ENCODE measurements around the gene RSKR. TPM values are rescaled to one million over a fixed set of nuclear protein-coding genes. Genes with fewer than 3 reads are reported as not detected.
A peak's percentile ranks its signal among the peaks of the same experiment; 100 is the strongest.
"Not testable (repeated sequence)": the region's sequence is repeated elsewhere in the genome, so short reads cannot be mapped to it uniquely, and the experiment has no call there.

RSKR gene
- total and polyA plus RNA-seq, 4 donors, result 3.9 to 14.3 (median 8.8) TPM

DNA sequence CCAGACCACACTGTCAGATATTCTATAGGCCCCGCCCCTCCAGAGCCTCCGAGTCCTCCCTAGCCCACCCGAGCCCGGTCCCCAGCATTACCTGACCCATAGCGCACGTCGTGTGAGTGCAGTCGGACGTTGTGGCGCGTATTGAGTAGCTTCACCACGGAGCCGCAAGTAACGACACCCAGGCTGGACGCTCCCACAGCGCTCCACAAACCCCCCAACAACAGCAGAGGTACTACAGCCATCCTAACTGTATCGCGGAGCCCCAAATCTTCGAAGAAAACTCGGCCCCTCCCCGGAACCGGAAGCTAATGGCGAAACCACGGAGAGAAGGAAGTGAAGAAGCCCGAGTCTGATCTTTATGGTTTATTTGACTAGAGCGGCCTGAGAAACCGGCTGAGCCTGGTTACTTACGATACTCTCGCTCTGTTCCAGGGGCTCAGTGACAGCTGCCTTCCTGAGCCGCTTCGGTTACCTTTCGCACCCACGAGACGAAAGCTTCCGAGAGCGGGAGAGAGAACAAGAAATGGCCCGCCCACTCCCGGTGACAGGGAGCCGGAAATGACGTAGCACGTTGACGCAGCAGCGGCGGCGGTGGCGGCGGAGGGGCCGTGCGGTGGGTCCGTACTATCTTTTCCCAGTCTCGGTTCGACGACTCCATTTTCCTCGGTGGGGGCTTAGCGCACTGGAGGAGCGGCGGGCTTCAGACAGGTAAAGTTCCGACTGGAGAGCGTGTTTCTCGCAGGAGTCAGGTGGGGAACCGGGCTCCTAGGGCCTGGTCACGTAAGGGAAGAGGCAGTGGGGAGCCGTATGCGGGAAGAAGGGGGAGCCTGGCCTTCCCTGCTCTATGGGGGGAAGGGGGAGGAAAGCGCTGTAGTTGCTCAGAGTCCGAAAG lies 47.9 kb upstream of the RSKR start, which contains the start of the genes SDF2 and SUPT6H:
Gene SDF2, minus strand, starts transcription at position 272 of the 892 bp plus-strand sequence. Its CDS starts 30 bp downstream, at position 242.
Gene SUPT6H, plus strand, starts transcription at position 571 of the 892 bp plus-strand sequence. CDS start 11,197 bp downstream, outside the sequence.
- Histone ChIP-seq H3K9ac (ENCODE audit: insufficient read depth in 1 of 2, low read length in 2 of 2) (peak within 1 kb of the TSS; percentile 95 to 97), H3K36me3 (ENCODE audit: control insufficient read depth in 4 of 4, insufficient read depth in 4 of 4, low read length in 4 of 4) (peaks cover 0 to 21% (median 11%) of the 10 kb centered on the region in 4 donors), H3K27ac (ENCODE audit: low read depth in 1 of 2, low read length in 1 of 2) (peak within 1 kb of the TSS; percentile 96 to 98), H3K4me3 (peak within 1 kb of the TSS; percentile 84), H3K27me3 (ENCODE audit: control insufficient read depth in 3 of 3, insufficient read depth in 3 of 3, low read length in 2 of 3) (no peaks in the 10 kb centered on the region), H3K4me1 (ENCODE audit: control insufficient read depth in 5 of 5, insufficient read depth in 5 of 5, low read length in 5 of 5) (peaks cover 2 to 25% (median 9%) of the 10 kb centered on the region in 5 donors), H3K9me3 (ENCODE audit: control insufficient read depth in 4 of 4, insufficient read depth in 3 of 4, low read length in 3 of 4) (no peaks in the 10 kb centered on the region)
- 0 to 1% methylated on average over 66 of the region's 66 CpGs for WGBS, 2 donors
- TF ChIP-seq, protein P1, sequence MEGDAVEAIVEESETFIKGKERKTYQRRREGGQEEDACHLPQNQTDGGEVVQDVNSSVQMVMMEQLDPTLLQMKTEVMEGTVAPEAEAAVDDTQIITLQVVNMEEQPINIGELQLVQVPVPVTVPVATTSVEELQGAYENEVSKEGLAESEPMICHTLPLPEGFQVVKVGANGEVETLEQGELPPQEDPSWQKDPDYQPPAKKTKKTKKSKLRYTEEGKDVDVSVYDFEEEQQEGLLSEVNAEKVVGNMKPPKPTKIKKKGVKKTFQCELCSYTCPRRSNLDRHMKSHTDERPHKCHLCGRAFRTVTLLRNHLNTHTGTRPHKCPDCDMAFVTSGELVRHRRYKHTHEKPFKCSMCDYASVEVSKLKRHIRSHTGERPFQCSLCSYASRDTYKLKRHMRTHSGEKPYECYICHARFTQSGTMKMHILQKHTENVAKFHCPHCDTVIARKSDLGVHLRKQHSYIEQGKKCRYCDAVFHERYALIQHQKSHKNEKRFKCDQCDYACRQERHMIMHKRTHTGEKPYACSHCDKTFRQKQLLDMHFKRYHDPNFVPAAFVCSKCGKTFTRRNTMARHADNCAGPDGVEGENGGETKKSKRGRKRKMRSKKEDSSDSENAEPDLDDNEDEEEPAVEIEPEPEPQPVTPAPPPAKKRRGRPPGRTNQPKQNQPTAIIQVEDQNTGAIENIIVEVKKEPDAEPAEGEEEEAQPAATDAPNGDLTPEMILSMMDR (IDR thresholded peaks at IDR 0.05; ENCODE audit: control extremely low read depth, extremely low read depth), result no peak
- ATAC-seq (ENCODE audit: insufficient read depth, low FRiP score) (peak; percentile 92), DNase-seq (peak; percentile 93 to 95 (median 93))

DNA sequence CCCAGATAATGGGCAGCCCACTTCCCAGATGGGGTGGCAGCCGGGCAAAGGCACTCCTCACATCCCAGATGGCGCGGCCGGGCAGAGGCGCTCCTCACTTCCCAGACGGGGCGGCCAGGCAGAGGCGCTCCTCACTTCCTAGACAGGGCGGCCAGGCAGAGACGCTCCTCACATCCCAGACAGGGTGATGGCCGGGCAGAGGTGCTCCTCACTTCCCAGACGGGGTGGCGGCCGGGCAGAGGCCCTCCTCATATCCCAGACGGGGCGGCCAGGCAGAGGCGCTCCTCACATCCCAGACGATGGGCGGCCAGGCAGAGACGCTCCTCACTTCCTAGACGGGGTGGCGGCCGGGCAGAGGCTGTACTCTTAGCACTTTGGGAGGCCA lies 45.5 kb upstream of the RSKR start:
- not testable (repeated sequence) for H3K27ac ChIP-seq (ENCODE audit: low read depth in 1 of 2, low read length in 1 of 2); H3K9me3 ChIP-seq (ENCODE audit: control insufficient read depth in 4 of 4, insufficient read depth in 3 of 4, low read length in 3 of 4); H3K4me3 ChIP-seq; DNase-seq; H3K9ac ChIP-seq (ENCODE audit: insufficient read depth in 1 of 2, low read length in 2 of 2); ATAC-seq (ENCODE audit: insufficient read depth, low FRiP score); H3K27me3 ChIP-seq (ENCODE audit: control insufficient read depth in 3 of 3, insufficient read depth in 3 of 3, low read length in 2 of 3)
- WGBS, 2 donors, result 97 to 98% methylated on average over 23 of the region's 23 CpGs
- Histone ChIP-seq H3K4me1 (ENCODE audit: control insufficient read depth in 5 of 5, insufficient read depth in 5 of 5, low read length in 5 of 5) (peaks cover 2 to 25% (median 9%) of the 10 kb centered on the region in 5 donors), H3K36me3 (ENCODE audit: control insufficient read depth in 4 of 4, insufficient read depth in 4 of 4, low read length in 4 of 4) (peaks cover 0 to 20% (median 11%) of the 10 kb centered on the region in 4 donors)

- Histone ChIP-seq H3K4me1 (ENCODE audit: control insufficient read depth in 5 of 5, insufficient read depth in 5 of 5, low read length in 5 of 5) (peaks cover 2 to 25% (median 9%) of the 10 kb centered on the region in 5 donors), H3K36me3 (ENCODE audit: control insufficient read depth in 4 of 4, insufficient read depth in 4 of 4, low read length in 4 of 4) (peaks cover 0 to 21% (median 11%) of the 10 kb centered on the region in 4 donors)
- H3K9me3 ChIP-seq (ENCODE audit: control insufficient read depth in 4 of 4, insufficient read depth in 3 of 4, low read length in 3 of 4); H3K9ac ChIP-seq (ENCODE audit: insufficient read depth in 1 of 2, low read length in 2 of 2); H3K4me3 ChIP-seq; H3K27me3 ChIP-seq (ENCODE audit: control insufficient read depth in 3 of 3, insufficient read depth in 3 of 3, low read length in 2 of 3); ATAC-seq (ENCODE audit: insufficient read depth, low FRiP score); DNase-seq; H3K27ac ChIP-seq (ENCODE audit: low read depth in 1 of 2, low read length in 1 of 2): not testable (repeated sequence)
- 97 to 98% methylated on average over 43 to 46 of the region's 46 CpGs for WGBS, 2 donors
Measured at GRCh38 chr17:28658766-28659496, 44.9 kb upstream of the RSKR start.

DNA sequence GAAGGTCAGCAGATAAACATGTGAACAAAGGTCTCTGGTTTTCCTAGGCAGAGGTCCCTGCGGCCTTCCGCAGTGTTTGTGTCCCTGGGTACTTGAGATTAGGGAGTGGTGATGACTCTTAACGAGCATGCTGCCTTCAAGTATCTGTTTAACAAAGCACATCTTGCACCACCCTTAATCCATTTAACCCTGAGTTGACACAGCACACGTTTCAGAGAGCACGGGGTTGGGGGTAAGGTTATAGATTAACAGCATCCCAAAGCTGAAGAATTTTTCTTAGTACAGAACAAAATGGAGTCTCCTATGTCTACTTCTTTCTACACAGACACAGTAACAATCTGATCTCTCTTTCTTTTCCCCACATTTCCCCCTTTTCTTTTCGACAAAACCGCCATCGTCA lies 44.4 kb upstream of the RSKR start:
- H3K27me3 ChIP-seq (ENCODE audit: control insufficient read depth in 3 of 3, insufficient read depth in 3 of 3, low read length in 2 of 3); H3K27ac ChIP-seq (ENCODE audit: low read depth in 1 of 2, low read length in 1 of 2); H3K9me3 ChIP-seq (ENCODE audit: control insufficient read depth in 4 of 4, insufficient read depth in 3 of 4, low read length in 3 of 4); H3K9ac ChIP-seq (ENCODE audit: insufficient read depth in 1 of 2, low read length in 2 of 2); DNase-seq; ATAC-seq (ENCODE audit: insufficient read depth, low FRiP score); H3K4me3 ChIP-seq: not testable (repeated sequence)
- WGBS, 2 donors, result 92 to 97% methylated on average over 5 of the region's 8 CpGs
- Histone ChIP-seq H3K4me1 (ENCODE audit: control insufficient read depth in 5 of 5, insufficient read depth in 5 of 5, low read length in 5 of 5) (peaks cover 2 to 20% (median 7%) of the 10 kb centered on the region in 5 donors), H3K36me3 (ENCODE audit: control insufficient read depth in 4 of 4, insufficient read depth in 4 of 4, low read length in 4 of 4) (peaks cover 0 to 21% (median 12%) of the 10 kb centered on the region in 4 donors)

Measured in lung (tissue), 12 donors.